CD4-positive, alpha-beta T cell treated with Interleukin-1 beta for 1 hour (primary cell): ENCODE data around the gene DNAJC9.
"Not testable (repeated sequence)": the region's sequence is repeated elsewhere in the genome, so short reads cannot be mapped to it uniquely, and the experiment has no call there.

ENCODE experiments used
- DNase-seq, 2 donors: peaks; one replicate each; pipeline ENCODE4 v3.0.0-alpha.2; 2020 to 2022

The DNAJC9 gene, protein sequence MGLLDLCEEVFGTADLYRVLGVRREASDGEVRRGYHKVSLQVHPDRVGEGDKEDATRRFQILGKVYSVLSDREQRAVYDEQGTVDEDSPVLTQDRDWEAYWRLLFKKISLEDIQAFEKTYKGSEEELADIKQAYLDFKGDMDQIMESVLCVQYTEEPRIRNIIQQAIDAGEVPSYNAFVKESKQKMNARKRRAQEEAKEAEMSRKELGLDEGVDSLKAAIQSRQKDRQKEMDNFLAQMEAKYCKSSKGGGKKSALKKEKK

DNA sequence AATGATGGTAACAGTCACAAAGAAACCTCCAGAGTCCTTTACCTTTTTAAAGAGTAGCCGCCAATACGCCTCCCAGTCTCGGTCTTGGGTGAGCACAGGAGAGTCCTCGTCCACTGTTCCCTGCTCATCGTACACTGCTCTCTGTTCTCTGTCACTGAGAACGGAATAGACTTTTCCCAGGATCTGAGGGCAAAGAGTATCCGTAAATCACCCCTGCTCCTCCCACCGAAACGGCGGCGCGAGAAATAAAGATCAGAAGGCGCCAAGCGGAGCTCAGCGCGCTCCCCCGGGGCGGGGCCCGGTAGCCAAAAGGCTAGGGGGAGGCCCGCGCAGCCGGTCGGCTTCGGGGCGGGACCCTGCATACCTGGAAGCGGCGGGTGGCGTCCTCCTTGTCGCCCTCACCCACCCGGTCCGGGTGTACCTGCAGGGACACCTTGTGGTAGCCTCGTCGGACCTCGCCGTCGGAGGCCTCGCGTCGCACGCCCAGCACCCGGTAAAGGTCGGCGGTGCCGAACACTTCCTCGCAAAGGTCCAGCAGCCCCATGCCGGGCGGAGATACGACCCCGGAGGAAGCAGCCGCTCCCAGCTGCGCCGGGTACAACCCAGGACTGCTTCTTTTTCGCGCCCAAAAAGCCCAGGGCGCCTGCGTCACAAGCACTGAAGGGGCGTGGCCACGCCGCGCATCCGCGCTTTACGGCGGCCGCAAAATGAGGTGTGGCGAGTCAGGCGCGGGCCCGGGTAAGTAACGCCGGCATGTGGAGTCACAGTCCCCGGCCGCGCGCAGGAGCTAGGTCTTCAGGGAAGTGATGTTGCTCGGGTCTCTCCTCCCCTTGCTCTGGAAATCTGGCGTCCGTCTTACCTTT is at the start of gene DNAJC9:
TSS of gene DNAJC9 (minus strand) at position 610 of the 863 bp plus-strand sequence. CDS start at position 544, 66 bp downstream.
- peak; percentile 95 to 98 for DNase-seq

DNA sequence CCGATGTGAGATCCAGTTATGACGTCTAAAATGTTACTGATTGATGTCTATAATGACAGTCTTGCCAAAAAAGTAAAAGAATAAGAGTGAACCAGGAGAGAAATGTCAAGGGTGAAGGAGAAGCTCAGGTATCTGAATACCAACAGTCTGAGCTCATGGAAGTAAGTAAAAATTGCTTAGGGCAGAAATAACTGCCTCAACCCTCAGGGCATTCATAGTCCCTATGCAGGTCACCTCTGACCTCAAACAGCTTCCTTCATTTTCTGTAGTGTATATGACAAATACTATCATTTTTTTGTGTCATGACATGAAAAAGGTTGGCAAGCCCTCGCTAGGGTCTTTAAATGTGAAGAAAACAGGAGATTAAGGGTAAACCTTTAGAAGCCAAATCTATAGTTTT is 46.4 kb upstream of the DNAJC9 start:
- no peak for DNase-seq

DNA sequence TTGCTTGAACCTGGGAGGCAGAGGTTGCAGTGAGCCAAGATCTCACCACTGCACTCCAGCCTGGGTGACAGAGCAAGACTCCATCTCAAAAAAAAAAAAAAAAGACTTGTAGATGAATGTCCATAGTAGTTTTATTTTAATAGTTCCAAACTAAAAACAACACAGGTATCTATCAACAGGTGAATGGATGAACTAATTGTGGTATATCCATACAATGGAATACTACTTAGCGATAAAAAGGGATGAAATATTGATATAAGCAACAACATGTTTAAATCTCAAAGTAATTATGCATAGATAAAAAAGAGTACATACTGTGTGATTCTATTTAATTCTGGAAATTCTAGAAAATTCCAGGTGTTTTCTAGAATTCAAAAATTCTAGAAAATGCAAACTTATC is 42.9 kb upstream of the DNAJC9 start:
- no peak for DNase-seq

DNA sequence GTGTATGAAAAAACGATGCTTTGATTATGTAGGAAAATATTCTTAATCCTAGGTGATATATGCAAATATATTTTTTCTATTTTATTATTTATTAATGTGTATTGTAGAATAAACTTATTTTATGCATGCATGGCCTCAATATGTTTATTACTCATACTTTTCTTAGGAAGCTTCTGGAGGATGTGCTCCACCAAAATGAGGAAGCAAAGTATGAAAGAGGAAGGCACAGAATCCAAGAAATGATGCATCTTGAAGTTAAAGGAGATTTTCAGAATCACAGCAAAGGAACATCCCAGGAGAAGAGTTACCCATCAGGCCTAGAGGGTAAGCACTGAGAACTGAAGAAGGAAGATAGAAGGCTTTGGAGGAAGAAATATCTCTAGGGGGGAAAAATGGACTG is 40.4 kb upstream of the DNAJC9 start:
- no peak for DNase-seq

DNA sequence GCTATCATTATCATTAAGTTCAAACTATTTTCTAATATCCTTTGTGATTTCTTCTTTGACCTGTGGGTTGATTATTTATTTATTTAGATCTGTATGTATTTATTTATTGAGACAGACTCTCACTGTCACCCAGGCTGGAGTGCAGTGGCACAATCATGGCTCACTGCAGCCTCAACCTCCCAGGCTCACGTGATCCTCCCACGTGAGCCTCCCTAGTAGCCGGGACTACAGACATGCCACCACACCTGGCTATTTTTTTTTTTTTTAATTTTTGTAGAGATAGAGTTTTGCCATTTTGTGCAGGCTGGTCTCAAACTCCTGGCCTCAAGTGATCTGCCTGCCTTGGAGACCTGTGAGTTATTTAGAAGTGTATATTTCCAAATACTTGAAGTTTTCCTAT is 34.0 kb upstream of the DNAJC9 start:
- no peak for DNase-seq

DNA sequence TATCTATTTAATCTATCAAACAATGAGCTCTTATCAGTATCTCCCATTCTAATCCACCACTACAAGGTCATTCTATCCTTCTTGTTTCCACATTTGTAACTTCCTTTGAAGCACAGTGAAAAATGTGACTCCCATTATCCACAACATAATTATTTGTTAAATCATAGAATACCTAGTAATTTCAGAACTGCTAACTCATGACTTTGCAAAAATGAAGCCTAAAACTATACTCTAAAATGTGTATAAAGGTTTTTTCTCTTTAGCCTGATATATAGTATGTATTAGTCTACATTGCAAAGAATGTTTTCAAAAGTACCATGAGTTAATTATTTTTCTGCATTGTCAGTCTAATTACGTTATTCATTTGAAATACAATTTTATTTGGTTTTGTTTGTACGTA is 17.4 kb upstream of the DNAJC9 start:
- DNase-seq = no peak

DNA sequence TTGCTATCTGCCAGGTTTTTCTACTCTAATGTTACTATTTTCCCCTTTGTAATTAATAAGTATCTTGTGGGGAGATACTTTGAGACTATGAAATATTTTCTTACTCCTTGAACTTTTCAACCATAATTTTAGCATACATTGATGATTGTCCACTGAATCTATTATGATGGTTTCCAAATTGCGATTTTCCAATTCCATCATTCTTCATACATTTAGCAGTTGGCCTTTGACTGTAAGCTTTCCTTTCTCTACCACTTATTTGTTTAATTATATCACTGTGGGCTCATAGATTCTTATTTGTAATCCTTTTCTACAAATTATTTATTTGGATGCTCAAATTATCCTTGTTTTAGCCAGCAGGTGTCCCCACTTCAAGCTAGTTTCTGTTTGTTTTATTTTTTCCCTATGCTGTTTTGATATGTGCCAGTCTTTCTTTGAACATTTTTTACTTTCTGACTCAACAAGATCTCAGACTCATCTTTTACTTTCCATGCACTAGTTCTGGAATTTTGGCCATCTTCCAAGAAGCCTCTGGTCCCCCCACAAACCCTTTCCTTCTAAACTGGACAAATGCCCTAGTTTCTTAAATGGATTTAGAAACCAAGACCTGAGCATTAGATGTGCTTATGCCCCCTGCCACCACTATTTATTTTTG is 16.8 kb upstream of the DNAJC9 start:
- peak in 1 of 2 donors; percentile 22 for DNase-seq

DNA sequence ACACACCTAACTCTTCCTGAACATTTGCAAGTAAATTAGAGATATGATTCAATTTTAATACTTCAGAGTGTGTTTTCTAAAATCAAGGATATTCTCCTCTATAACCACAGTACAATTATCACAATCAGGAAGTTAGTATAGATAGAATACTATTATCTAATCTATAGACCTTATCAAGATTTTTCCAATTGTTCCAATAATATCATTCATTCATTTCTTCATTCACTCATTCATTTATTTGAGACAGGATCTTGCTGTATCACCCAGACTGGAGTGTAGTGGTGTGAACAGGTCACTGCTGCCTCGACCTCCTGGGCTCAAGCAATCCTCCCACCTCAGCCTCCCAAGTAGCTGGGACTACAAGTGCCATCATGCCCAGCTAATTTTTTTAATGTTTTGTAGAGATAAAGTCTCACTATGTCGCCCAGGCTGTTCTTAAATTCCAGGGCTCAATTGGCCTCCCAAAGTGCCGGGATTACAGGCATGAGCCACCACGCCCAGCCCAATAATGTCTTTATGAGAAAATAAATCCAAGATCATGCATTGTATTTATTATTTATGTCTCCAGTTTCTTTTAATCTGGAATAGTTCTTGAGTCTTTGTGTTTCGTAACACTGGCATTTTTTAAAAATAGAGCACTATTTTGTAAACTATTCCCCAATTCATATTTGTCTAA is 16.0 kb upstream of the DNAJC9 start:
- DNase-seq = no peak

DNA sequence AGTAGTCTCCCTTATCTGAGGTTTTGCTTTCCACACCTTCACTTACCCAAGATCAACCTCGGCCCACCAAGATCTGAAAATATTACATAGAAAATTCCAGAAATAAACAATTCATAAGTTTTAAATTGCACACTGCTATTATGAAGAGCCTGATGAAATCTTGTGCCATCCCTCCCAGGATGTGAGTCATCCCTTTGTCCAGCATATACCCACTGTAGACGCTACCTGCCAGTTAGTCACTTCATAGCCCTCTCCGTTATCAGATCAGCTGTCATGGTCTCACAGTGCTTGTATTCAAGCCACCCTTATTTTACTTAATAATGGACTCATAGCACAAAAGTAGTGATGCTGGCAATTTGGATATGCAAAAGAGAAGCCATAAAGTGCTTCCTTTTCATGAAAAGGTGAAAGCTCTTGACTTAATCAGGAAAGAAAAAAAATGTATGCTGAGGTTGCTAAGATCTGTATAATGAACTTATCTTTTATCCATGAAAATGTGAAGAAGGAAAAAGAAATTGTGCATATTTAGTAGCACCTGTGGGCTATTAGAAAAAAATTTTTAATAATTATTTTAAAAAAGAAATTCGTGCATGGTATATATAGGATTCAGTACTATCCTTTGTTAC is 15.2 kb upstream of the DNAJC9 start:
- no peak for DNase-seq

DNA sequence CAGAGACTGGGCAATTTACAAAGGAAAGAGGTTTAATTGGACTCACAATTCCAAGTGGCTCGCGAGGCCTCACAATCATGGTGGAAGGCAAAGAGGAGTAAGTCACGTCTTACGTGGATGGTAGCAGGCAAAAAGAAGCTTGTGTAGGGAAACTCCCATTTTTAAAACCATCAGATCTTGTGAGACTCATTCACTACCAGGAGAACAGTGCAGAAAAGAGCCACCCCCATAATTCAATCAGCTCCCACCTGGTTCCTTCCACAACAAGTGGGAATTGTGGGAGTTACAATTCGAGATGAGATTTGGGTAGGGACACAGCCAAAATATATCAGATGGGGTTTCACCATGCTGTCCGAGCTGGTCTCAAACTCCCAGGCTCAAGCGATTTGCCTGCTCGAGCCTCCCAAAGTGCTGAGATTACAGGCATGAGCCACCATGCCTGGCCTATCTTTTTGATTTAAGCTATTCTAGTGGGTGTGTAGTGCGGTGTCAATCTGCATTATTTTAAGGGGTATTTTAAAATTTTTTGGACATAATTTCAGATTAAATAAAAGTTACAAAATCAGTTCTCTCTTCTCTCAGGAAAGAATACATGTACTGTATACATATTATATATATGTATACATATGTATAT is 14.4 kb upstream of the DNAJC9 start:
- no peak for DNase-seq

DNA sequence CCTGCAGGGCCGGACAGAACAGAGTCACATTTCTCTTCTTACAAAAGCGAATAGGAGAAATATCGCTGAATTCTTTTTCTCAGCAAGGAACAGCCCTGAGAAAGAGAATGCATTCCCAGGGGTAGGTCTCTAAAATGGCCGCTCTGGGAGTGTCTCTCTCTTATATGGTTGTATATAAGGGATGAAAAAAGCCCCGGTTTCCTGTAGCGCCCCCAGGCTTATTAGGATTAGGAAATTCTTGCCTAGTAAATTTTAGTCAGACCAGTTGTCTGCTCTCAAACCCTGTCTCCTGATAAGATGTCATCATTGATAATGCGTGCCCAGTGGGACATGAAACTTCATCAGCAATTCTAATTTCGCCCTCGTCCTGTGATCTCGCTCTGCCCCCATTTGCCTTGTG is 11.6 kb upstream of the DNAJC9 start:
- DNase-seq = not testable (repeated sequence)

DNA sequence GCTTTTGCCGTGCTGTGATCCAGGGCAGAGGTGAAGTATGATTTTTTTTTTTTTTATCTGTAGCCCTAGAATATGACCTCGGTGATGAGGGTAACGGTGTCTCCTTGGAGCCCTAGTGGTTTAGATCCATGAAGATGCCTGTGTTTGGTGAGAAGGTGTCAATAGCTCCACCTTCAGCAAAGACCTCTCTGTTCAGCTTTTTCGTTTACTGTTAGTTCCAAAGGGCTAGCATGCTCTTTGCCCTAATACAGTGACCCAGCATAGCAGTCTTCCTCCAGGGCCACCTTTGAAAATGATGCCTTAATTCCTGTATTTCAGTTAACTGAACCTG is 6.1 kb upstream of the DNAJC9 start:
- peak in 1 of 2 donors; percentile 20 for DNase-seq

DNA sequence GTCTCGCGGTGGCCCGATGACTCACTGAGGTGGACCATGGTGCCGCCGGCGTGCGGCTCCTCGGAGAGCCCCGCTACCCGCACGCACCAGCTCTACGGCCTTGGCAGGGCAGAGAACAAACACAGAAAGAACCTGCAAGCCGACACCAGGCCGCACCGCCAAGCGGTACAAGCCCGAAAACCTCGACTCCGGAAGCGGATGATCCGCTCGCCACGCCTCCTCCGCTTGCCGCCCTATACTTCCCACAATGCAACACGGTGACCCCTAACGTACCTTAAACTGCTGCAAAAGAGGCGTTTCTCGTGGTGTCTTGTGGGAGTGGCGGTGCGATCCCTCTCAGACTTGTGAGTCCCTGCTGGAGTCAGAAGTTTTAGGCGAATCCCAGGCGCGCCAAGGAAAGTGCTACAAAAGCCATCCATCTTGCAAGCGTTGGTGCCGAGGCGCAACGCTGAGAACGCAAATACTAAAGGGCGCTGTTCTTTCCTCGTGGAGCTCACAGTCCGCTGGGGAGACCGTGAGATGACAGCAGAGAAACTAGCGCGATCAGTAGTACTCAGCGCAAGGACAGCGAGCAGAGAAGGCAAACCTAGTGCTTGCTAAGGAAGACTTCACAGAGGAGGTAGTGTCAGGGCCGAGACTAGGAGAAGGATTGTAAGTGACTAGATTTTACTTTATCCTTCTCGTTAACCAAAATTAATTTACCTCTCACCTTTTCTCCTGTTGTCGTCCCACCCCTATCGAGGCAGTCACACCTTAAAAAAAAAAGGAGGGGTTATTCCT is 5.6 kb upstream of the DNAJC9 start, which contains the start of gene MRPS16:
TSS of gene MRPS16 (minus strand) at position 200 of the 780 bp plus-strand sequence. CDS start at position 38, 162 bp downstream.
- peak; percentile 91 to 94 for DNase-seq

DNA sequence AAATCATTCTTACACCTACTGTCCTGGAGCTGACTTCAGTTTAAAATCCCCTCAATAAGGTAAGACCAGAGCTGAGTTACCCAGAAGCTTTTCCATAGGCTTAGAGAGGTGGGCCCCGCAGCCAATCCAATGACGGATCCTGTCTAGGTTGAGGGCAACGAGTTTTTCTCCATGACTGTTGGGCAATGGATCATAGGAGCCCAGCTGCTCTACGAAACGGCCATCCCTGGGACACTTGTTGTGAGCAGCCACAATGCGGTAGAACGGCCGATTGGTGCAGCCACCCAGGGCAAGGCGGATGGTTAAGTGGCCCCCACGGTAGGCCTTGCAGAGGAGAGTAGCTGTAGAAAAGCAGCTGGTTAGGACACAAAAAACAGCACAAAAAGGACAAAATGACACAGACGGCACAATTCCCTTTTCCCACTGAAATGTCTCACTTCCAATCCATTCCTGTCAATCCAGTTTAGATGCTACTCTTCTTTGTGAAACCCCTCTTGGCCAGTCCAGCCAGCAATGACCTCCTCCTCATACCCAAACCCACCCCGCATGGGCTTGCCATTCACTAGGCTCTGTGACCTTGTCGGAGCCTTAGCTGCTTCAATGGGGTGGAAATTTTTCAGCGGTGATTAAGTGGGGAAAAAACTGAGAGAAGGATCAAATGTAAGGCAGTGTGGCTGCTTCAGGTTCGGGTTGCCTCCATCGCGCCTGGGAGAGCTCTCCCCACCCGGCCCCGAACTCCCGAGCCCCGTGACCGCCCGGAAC is 4.8 kb upstream of the DNAJC9 start:
- no peak for DNase-seq

DNA sequence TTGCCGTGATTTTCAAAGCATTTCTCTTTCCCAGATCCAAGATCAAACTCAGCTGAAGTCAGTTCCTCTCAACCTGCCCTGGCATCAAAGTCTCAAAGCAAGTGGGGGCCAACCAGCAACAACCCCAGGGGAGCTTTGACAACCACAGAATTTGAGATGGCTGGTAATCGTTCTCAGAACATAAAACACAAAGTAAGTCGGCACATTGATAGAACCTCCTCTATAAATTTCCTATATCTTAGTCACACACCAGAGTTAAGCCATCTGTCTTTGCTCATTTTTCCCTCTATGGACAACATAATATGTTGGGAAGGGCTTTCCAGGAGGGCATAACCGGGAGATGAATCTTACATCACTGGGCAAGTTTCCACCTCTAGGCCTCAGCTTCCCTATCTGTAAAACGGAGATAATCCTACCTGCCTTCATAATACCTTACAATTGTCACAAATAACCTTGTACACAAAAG is 1.2 kb upstream of the DNAJC9 start:
- DNase-seq = no peak

DNA sequence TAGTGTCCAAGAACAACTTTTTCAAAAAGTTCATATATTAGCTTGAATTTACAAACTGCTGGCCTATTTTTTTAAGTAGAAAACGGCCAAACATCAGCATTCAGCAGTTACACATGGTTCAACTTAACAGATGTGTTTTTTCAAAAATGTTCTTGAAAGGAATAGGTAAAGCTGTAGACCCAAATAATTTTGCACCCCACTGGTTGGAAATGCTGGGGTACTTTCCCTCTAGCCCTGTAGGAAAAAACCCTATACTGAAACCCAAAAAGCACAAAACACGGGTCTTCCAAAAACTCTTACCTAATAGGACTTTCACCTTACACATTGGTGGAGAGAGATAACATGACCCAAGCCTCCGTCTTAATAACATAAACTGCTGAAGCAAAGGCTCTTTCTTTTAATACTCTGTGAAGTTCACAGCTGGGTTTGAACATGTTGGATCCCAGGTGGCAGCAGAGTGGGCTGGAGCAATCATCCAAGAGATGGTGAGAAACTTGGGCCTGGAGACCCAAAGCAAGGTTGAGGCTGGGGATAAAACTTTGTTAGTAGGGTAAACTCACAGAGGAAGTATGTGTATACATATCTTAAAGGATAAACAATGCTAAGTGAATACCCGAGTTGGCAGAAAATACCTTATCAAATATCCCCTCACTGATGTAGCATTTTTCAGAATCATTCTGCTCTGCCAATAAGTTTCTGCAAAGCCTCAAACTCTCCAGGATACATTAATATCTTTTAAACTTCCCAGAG is 629 bp upstream of the DNAJC9 start:
- peak in 1 of 2 donors; percentile 16 for DNase-seq

DNA sequence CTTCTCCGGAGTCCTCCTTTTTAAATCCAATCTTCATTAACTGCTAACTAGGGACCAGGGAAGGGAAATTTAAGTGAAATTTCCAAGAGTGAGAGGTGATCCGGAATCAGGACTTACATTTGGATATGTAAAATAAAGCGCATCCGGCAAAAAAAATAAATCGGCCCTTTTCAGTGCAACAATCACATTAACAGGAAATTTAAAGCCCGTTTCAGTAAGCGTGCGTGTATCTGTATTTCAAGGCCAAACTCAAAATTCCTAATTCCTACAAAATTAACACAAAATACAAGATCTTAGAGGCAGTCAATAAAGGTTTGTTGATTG is 771 bp downstream of the DNAJC9 start:
- DNase-seq = no peak

DNA sequence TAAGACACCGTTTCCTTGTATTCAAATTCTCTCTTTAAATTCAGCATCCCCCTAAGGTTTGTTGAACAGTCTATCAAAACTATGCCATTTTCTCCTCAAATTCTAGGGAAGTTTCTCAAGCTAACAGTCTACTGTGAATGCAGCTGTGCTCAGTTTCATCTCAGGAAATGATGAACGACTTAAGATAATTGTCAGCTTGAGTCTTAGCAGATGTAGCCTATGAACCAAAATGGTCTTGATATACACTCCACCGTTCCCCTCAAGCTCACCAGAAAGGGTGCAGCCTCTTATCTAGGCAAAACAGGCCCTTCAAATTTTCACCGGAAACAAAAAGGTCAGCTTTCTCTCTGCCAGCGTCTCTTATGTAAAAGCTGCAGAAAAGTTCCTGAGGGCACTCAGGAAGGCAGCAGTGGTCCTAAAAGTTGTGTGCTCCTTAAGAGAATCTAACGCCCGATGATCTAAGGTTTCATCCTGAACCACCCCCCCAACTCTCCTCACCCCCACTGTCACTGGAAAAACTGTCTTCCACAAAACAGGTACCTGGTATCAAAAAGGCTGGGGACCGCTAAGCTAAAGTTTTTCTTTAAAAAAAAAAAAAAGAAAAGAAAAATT is 2.1 kb downstream of the DNAJC9 start:
- DNase-seq = no peak

DNA sequence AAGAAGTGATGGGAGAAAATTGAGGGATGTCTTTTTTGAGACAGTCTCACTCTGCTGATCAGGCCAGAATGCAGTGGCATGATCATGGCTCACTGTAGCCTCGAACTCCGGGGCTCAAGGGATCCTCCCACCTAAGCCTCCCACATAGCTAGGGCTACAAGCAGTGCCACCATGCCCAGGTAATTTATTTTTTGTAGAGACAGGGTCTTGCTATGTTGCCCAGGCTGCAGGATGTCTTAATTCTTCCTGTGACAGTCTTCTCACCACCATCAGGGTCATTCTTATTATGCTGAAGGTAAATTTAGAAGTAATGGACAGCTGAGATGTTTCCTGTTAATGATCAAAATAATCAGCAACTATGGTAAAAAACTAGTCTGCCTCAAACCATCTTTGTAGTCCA is 7.1 kb downstream of the DNAJC9 start:
- no peak for DNase-seq
